ENCODE results near the gene SERPINA12.

- TF ChIP-seq CTCF (IDR thresholded peaks at IDR 0.05 in 2 of 3, conservative IDR thresholded peaks at IDR 0.05 in 1 of 3; ENCODE audit: borderline replicate concordance in 1 of 3, insufficient read depth in 1 of 3, low read depth in 2 of 3, low read length in 2 of 3) (no peak), POLR2AphosphoS5 (IDR thresholded peaks at IDR 0.05; ENCODE audit: low read depth, low read length) (no peak), FOSL1 (IDR thresholded peaks at IDR 0.05; ENCODE audit: low read depth) (no peak), POLR2A (IDR thresholded peaks at IDR 0.05; ENCODE audit: borderline replicate concordance, extremely low read depth, insufficient read depth, insufficient read length) (no peak), SIN3A (IDR thresholded peaks at IDR 0.05; ENCODE audit: low read depth) (no peak), EZH2phosphoT487 (IDR thresholded peaks at IDR 0.05; ENCODE audit: borderline replicate concordance) (no peak), MAX (IDR thresholded peaks at IDR 0.05) (no peak), SRF (IDR thresholded peaks at IDR 0.05; ENCODE audit: low read depth) (no peak), ELF1 (IDR thresholded peaks at IDR 0.05; ENCODE audit: borderline replicate concordance, low read depth) (no peak), RAD21 (IDR thresholded peaks at IDR 0.05; ENCODE audit: low read depth) (no peak; the same call in 1 of the 2 replicates)
These were observed 40.8 kb upstream of the SERPINA12 start for GRCh38 chr14:94550041-94550440.

Data from HCT116 (cell line).